ENCODE results near the gene TBC1D10A.
"Not testable (repeated sequence)": the region's sequence is repeated elsewhere in the genome, so short reads cannot be mapped to it uniquely, and the experiment has no call there.

TBC1D10A gene

GRCh38 chr22:30347255-30347892 is 20.6 kb upstream of the TBC1D10A start:
- DNase-seq, result no peak

GRCh38 chr22:30344447-30345200 is 17.9 kb upstream of the TBC1D10A start:
- DNase-seq, result no peak

GRCh38 chr22:30340911-30341685 is 14.4 kb upstream of the TBC1D10A start:
- DNase-seq, result no peak

- no peak for DNase-seq
Measured at GRCh38 chr22:30338802-30339201, 12.1 kb upstream of the TBC1D10A start.

GRCh38 chr22:30338341-30338740 is 11.6 kb upstream of the TBC1D10A start:
- not testable (repeated sequence) for DNase-seq

- DNase-seq, result no peak
Measured at GRCh38 chr22:30337461-30337778, 10.7 kb upstream of the TBC1D10A start.

GRCh38 chr22:30336752-30337460 is 10.2 kb upstream of the TBC1D10A start:
- no peak for DNase-seq

- no peak for DNase-seq
Measured at GRCh38 chr22:30335236-30335635, 8.5 kb upstream of the TBC1D10A start.

GRCh38 chr22:30334646-30335045 is 7.9 kb upstream of the TBC1D10A start:
- no peak for DNase-seq

GRCh38 chr22:30333707-30334087 is 7.0 kb upstream of the TBC1D10A start:
- no peak for DNase-seq

- no peak for DNase-seq
Measured at GRCh38 chr22:30332994-30333706, 6.4 kb upstream of the TBC1D10A start.

- DNase-seq, result no peak
Measured at GRCh38 chr22:30332551-30332950, 5.8 kb upstream of the TBC1D10A start.

- no peak for DNase-seq
Measured at GRCh38 chr22:30328466-30329049, 1.8 kb upstream of the TBC1D10A start.

GRCh38 chr22:30327864-30328345 is 1.2 kb upstream of the TBC1D10A start:
- DNase-seq, result no peak

GRCh38 chr22:30326255-30326705 is 461 bp downstream of the TBC1D10A start:
- no peak for DNase-seq

- DNase-seq, result no peak
Measured at GRCh38 chr22:30325724-30326254, 952 bp downstream of the TBC1D10A start.

- DNase-seq, result no peak
Measured at GRCh38 chr22:30325065-30325720, 1.5 kb downstream of the TBC1D10A start.

- DNase-seq, result no peak
Measured at GRCh38 chr22:30324014-30324730, 2.6 kb downstream of the TBC1D10A start.

- no peak for DNase-seq
Measured at GRCh38 chr22:30323246-30323645, 3.5 kb downstream of the TBC1D10A start.

- no peak for DNase-seq
Measured at GRCh38 chr22:30321461-30321860, 5.3 kb downstream of the TBC1D10A start.

Measured in NCI-H748 treated with DMSO at 0.1 percent for 48 hours (cell line).